GM20000 (cell line): Measurements from ENCODE around the gene RARG.

ENCODE experiments used
- DNase-seq: peaks from one replicate; pipeline ENCODE4 v3.0.0; 2012; ENCODE audit warnings: low spot score
- CTCF ChIP-seq: IDR thresholded peaks from 2 replicates; pipeline ENCODE4 v1.5.1; 2012; ENCODE audit warnings: mild to moderate bottlenecking, control low read depth; ENCODE audit errors: extremely low read depth, missing control alignments

RARG gene

DNA sequence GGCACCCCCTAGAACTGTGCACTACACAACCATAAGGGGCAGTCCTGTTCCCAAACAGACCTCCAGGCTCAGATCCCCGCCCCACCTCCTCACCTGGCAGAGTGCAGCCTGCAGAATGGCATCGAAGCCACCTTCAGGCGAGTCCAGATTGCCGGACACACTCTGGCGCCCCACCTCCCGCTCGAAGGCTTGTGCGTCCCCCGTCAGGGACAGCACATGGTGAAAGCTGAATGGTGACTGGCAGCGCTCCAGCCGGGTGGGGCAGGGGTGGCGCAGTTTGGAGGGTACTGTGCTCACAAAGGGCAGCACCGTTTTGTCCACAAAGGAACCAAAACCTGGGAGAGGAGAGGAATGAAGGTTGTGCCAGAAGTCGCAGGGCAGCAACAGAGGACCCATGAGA, 35.5 kb downstream of the RARG start:
- no peak for DNase-seq
- TF ChIP-seq CTCF, result no peak

DNA sequence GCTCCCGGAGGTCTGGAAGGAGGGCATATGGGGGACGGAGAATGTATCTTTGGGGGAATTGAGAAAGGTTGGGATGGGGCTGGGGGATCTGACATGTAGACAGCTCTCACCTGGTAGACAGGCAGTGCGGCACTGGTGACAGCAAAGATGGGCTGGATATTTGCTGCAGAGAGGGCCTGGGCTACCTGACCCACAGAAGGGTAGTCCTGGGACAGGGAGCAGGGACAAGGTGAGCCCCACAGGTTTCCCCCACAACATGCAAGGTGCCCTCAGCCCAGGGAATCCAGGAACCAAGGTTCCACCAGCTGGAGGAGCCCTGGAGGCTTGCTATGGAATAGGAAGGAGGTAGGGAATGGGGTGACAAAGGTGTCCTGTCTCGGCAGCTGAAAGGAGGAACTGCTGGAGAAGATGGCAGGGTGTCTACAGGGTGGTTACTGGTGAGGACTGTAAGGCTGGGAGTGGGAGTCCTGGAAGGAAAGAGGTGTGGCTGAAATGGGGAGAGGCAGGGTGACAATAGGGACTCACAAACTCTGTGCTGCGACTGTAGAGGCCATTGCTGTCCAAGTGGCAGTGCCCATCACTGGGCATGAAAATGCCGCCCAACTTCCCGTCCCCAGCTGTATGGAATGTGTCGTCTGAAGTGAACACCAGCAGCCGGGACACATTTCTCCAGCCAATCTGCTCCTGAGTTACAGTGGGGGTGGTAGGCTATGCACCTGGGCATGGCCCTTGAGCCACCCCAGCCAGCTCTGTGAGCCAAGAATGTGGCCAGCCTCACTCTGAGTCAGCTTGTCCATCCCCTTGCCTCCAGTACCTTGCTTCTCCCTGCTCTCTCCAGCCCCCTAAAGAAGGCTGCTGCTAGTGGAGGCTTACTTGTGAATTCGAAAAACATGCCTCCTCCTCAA, 36.2 kb downstream of the RARG start:
- no peak for TF ChIP-seq CTCF

DNA sequence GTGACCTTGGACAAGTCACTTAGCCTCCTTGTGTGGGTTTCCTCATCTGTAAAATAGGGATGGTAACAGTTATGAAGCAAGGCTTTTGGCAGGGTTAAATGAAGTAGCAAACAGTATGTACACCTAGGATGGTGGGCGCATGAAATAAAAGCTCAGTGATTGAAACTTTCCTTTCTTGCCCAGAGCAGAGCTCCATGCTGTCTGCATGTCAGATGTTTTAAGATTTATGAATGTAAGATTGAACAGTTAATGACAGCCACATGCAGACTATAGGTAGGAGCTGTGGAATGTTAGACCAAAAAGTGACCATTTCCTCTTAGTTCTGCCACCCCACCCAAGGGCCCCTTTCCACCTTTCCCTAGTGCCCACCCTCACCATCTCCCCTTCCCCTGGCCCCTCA, 37.0 kb downstream of the RARG start:
- no peak for TF ChIP-seq CTCF
- DNase-seq, result no peak

More for the DNA sequence above, 36.2 kb downstream of the RARG start:
- DNase-seq, result no peak

- DNase-seq, result no peak
- no peak for TF ChIP-seq CTCF
Measured at GRCh38 chr12:53193985-53194716, 37.9 kb downstream of the RARG start.

DNA sequence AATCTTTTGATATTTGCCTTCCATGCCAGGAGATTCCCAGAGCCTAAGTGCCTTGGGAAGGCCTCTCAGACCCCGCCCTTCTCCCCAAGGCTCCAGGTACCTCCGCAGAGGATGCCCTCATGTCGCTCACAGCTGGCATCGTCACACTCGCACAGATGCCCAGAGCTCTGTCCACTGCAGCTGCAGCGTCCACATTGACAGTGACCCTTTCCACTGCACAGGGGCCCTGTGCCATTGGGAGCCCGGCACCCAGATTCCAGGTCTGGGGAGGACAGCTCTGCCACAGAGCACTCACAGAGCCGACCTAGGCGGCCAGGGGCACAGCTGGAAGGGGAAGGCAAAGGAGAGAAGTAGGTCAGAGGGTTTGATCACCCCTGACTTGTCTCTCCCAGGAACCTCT, 39.0 kb downstream of the RARG start:
- TF ChIP-seq CTCF, result no peak
- DNase-seq, result no peak

GRCh38 chr12:53192531-53193021, 39.4 kb downstream of the RARG start:
- no peak for TF ChIP-seq CTCF
- no peak for DNase-seq
